Fibroblast of mammary gland (primary cell): Measurements from ENCODE around the gene KIF21A.

Source experiments
- DNase-seq: peaks from one replicate; pipeline ENCODE4 v3.0.0-alpha.2; 2010; ENCODE audit warnings: low read depth
- H3K4me3 ChIP-seq: 2 replicates; pipeline ENCODE4 v1.5.1; 2011; ENCODE audit warnings: low read depth, mild to moderate bottlenecking, low read length, moderate library complexity; ENCODE audit not compliant: control insufficient read depth
- TF ChIP-seq, protein P1 (sequence below): conservative IDR thresholded peaks from 2 replicates; pipeline ENCODE4 v1.5.1; 2011; ENCODE audit warnings: low read depth, low read length, inconsistent platforms; ENCODE audit not compliant: control insufficient read depth, insufficient read depth

The KIF21A gene

DNA sequence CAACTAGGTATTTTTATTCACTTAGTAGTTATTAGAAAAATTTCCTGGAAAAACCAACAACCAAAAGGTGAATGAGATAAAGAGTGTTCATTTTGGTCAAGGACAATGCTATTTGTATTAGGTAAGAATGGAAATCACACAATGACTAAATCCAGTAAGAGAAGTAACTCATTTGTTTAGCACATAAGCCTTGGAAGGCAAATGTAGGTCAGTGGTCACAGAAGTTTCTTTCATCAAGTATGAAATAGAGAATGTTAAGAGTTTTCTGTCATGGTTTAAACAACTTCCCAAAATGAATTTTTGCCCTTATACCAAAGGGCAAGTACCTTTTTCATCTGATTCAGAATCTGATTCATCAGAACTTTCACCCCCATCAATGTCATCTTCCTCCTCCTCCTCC lies 101.7 kb downstream of the KIF21A start:
- DNase-seq, result peak; percentile 17
- H3K4me3 ChIP-seq, result no peak overlapping the region
- TF ChIP-seq, protein P1, sequence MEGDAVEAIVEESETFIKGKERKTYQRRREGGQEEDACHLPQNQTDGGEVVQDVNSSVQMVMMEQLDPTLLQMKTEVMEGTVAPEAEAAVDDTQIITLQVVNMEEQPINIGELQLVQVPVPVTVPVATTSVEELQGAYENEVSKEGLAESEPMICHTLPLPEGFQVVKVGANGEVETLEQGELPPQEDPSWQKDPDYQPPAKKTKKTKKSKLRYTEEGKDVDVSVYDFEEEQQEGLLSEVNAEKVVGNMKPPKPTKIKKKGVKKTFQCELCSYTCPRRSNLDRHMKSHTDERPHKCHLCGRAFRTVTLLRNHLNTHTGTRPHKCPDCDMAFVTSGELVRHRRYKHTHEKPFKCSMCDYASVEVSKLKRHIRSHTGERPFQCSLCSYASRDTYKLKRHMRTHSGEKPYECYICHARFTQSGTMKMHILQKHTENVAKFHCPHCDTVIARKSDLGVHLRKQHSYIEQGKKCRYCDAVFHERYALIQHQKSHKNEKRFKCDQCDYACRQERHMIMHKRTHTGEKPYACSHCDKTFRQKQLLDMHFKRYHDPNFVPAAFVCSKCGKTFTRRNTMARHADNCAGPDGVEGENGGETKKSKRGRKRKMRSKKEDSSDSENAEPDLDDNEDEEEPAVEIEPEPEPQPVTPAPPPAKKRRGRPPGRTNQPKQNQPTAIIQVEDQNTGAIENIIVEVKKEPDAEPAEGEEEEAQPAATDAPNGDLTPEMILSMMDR, result no peak

DNA sequence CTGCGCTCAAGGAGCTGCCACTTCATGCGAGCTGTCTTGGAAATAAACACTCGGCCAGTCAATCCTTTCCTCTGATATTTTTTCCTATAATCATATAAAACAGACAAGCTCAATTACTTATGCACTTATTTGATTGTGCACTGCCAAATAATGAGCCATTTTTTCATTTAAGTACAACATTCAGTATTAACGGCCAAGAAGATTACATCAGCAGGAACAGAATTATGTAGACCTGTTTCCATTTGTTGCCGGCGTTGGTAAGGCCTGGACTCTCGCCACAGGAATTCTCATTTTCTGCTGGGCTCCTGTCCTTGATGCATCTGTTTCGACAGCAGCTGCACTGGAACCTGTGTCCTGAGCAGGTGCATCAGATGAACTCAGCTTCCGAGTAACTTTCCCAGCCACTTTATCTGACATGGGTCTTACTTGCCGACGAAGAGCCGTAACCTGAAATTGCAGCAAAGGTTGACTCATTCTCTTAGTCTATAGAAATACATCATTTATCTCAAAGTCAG lies 110.2 kb downstream of the KIF21A start:
- DNase-seq, result no peak
- no peak overlapping the region for H3K4me3 ChIP-seq
- TF ChIP-seq, protein P1, result no peak

DNA sequence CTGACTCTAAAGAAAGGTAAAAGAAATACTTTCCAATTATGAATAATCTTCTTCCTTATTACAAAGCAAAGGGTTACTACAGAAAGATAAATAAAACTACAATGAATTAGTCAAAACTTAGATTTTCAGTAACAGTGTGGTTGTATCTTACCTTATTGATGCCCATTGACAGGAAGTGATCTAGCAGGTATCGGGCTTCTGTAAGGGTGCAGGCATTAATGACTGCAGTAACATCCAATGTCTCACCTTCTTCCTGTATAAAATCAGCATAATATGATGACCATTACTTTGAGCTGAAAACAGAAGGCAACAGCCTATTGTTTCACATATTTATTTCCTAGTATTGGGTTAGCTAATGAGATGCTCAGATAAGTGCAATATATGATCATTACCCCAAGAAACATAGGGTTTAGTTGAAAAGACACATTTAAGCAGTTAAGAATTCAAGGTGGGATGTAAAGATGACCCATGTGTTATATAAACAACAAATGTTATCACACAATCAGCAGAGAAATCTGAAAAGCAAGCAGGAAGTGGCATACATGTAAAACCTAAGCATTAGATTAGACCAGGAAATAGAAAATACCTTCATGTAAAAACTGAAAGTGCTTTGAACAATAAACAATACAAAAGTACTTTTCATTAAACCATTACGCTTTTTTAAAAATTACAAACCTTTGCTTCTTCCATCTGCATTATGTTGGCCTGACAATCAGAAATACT lies 111.2 kb downstream of the KIF21A start:
- TF ChIP-seq, protein P1, result no peak
- no peak overlapping the region for H3K4me3 ChIP-seq
- no peak for DNase-seq

DNA sequence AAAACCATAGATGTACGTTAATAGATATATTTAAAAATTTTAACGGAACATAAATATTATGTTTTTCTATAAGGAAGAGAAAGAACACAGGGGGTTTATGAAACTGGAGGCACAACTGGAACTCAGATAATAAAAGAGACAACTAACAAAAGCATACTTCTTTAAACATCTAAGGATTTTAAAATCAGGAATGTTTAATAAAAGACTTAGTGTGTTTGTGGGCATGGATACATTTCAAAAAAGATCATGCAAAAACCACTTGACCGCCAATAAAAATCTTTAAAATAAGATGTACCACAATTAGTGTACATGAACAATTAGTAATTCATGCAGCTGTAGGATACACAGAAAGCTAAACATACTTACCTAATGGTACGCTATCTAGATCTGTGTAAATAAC lies 113.0 kb downstream of the KIF21A start:
- TF ChIP-seq, protein P1, result no peak
- H3K4me3 ChIP-seq, result no peak overlapping the region
- no peak for DNase-seq

DNA sequence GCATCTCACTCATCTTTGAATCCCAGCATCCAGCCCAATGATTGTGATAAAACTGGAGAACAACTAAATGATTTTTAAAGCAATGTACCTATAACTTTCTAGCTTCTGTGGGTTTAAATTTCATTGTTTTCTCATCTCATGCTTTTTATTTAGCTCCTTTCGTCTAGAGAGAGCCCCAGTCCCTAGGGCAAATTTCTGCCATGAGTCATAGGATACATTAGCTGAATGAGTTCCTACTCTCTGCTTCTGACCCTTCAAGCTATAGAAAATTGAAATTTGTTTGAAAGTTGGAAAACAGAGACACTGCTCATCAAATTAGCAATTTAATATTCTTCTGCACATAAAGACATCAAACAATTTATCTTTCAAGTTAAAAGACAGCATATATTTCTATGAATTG lies 113.9 kb downstream of the KIF21A start:
- TF ChIP-seq, protein P1, result no peak
- peak; percentile 36 for DNase-seq
- no peak overlapping the region for H3K4me3 ChIP-seq

DNA sequence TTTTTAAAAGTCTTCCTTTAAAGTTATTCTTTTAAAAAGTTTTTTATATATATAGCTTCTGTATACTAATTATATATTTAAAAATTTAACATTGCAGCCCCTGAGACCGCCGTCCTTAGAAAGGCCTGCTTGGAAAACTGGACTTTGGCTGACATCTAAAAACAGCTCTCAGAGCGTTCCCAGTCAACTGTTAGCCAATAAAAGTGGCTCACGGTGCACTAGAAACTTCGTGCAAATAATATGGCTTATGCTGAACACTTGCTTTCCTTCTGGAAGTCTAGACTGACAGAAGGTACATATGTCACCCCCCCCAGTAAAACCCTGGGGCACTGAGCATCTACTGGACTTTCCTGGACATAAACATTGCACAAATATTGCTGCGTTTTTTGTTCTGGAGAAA lies 115.0 kb downstream of the KIF21A start:
- no peak for DNase-seq
- H3K4me3 ChIP-seq, result no peak overlapping the region
- TF ChIP-seq, protein P1, result no peak
